Neural crest cell (in vitro differentiated cells): ENCODE results near the gene MSLN. TPM values are rescaled to one million over a fixed set of nuclear protein-coding genes. Genes with fewer than 3 reads are reported as not detected.

Source experiments
- DNase-seq: peaks from one replicate; pipeline ENCODE4 v3.0.0; 2021; ENCODE audit warnings: low read depth, mixed read lengths, low spot score
- H3K27ac Mint-ChIP-seq: one replicate; pipeline ENCODE4 v1.8.0; 2021; ENCODE audit warnings: mild to moderate bottlenecking, mixed read lengths; ENCODE audit not compliant: unreplicated experiment
- H3K27me3 Mint-ChIP-seq: 2 replicates; pipeline ENCODE4 v1.8.0; 2021; ENCODE audit warnings: low read depth, mild to moderate bottlenecking, mixed read lengths
- H3K36me3 Mint-ChIP-seq: 2 replicates; pipeline ENCODE4 v1.8.0; 2021; ENCODE audit warnings: low read depth, mild to moderate bottlenecking, mixed read lengths
- H3K4me1 Mint-ChIP-seq: 2 replicates; pipeline ENCODE4 v1.8.0; 2021; ENCODE audit warnings: mixed read lengths
- H3K4me3 Mint-ChIP-seq: one replicate; pipeline ENCODE4 v1.8.0; 2021; ENCODE audit warnings: mild to moderate bottlenecking, mixed read lengths
- H3K9me3 Mint-ChIP-seq: 2 replicates; pipeline ENCODE4 v1.8.0; 2021; ENCODE audit warnings: mixed read lengths
- CTCF ChIP-seq: fragments of 200-600 bp; sonication (generic); conservative IDR thresholded peaks from 2 replicates; pipeline ENCODE4 v1.5.0; 2021; ENCODE audit warnings: antibody characterized with exemption, mild to moderate bottlenecking
- total RNA-seq: library from RNA; stranded (reverse); gene quantifications from 2 replicates; pipeline ENCODE4 v1.2.1, GENCODE V29; 2021

MSLN gene
- total RNA-seq, 1 donor from 2014 or later = not detected

GRCh38 chr16:778447-778846 is 17.9 kb downstream of the MSLN start:
- no peak for DNase-seq
- no peak overlapping the region for H3K4me3 Mint-ChIP-seq
- no peaks in the 10 kb centered on the region for H3K4me1 Mint-ChIP-seq
- no peaks in the 10 kb centered on the region for H3K9me3 Mint-ChIP-seq
- H3K27me3 Mint-ChIP-seq = no peaks in the 10 kb centered on the region
- no peaks in the 10 kb centered on the region for H3K36me3 Mint-ChIP-seq
- TF ChIP-seq CTCF = no peak
- no peak overlapping the region for H3K27ac Mint-ChIP-seq

- no peak overlapping the region for H3K4me3 Mint-ChIP-seq
- H3K36me3 Mint-ChIP-seq = no peaks in the 10 kb centered on the region
- no peaks in the 10 kb centered on the region for H3K27me3 Mint-ChIP-seq
- TF ChIP-seq CTCF = no peak
- no peaks in the 10 kb centered on the region for H3K9me3 Mint-ChIP-seq
- H3K27ac Mint-ChIP-seq = no peak overlapping the region
- DNase-seq = no peak
- no peaks in the 10 kb centered on the region for H3K4me1 Mint-ChIP-seq
These were observed 18.5 kb downstream of the MSLN start for GRCh38 chr16:778909-779527.

DNA sequence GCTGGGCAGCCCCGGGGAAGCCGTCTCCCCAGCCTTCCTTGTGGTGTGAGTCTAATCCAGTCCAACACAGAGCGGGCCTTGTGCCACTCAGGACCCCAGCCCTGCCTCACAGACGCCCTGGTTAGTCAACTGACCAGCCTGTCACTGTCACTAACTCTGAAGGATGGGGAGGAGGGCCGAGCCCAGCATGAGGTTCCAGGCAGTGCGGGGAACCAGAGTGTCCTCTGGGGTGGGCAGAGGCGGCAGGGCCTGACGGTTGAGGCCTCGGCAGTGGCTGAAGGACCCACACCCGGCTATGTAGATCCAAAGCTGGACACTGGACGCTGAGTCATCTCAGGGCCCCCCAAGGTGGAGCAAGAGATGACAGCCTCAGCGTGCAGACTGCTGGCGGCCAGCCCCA is 19.0 kb downstream of the MSLN start:
- H3K36me3 Mint-ChIP-seq = no peaks in the 10 kb centered on the region
- no peak overlapping the region for H3K27ac Mint-ChIP-seq
- TF ChIP-seq CTCF = no peak
- no peaks in the 10 kb centered on the region for H3K27me3 Mint-ChIP-seq
- no peak for DNase-seq
- no peak overlapping the region for H3K4me3 Mint-ChIP-seq
- no peaks in the 10 kb centered on the region for H3K9me3 Mint-ChIP-seq
- H3K4me1 Mint-ChIP-seq = no peaks in the 10 kb centered on the region

DNA sequence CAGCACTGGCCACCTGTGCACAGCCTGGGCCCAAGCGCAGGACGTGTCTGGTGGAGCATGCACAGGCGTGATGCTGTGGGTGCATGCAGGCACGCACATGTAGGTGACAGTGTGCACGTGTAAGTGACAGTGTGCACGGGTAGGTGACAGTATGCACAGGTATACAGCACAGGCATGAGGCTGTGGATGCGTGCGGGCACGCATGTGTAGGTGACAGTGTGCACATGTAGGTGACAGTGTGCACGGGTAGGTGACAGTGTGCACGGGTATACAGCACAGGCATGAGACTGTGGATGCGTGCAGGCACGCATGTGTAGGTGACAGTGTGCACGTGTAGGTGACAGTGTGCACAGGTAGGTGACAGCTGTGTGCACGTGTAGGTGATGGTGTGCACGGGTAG is 19.8 kb downstream of the MSLN start:
- Mint-ChIP-seq H3K9me3 (no peaks in the 10 kb centered on the region), H3K27me3 (no peaks in the 10 kb centered on the region), H3K36me3 (no peaks in the 10 kb centered on the region), H3K4me1 (no peaks in the 10 kb centered on the region), H3K4me3 (no peak overlapping the region), H3K27ac (no peak overlapping the region)
- TF ChIP-seq CTCF = no peak
- no peak for DNase-seq

DNA sequence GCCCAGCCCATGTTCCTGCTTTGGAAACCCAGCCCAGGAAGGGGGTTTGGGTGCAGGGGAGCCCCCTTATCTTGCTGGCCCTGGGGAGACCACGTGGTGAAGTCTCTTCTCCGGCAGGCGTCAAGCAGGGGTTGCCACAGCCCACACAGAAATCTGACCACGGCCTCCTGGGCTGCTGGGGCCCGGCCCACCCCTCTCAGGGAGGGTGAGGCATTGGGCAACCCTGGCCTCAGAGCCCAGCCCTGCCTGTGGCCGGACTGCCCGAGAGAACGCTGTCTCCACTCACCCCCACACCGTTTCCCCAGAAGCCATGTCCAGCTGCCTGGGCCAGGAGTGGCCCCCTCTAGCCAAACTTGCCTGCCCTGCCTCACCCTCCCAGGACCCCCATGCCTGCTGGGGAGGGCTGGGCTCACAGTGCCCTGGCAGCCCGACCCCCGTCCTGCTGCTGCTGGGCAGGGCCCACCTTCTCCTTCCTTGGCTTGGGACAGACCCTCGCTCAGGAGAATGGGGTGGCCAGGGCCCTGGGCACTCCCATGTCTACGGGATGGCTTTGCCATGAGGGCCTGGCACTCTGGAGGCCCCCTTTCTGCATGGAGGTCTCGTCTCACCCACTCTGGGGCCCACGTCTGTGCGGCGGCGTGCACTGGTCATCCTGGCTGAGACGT is 20.9 kb downstream of the MSLN start:
- no peak for TF ChIP-seq CTCF
- H3K27me3 Mint-ChIP-seq = no peaks in the 10 kb centered on the region
- H3K9me3 Mint-ChIP-seq = no peaks in the 10 kb centered on the region
- no peaks in the 10 kb centered on the region for H3K4me1 Mint-ChIP-seq
- DNase-seq = no peak
- H3K36me3 Mint-ChIP-seq = no peaks in the 10 kb centered on the region
- H3K4me3 Mint-ChIP-seq = no peak overlapping the region
- no peak overlapping the region for H3K27ac Mint-ChIP-seq
